ENCODE results near the gene HOXB4. TPM values are rescaled to one million over a fixed set of nuclear protein-coding genes. Genes with fewer than 3 reads are reported as not detected.

The HOXB4 gene
- total RNA-seq, 2 donors from 2014 or later: 0.41 to 1.1 TPM

DNA sequence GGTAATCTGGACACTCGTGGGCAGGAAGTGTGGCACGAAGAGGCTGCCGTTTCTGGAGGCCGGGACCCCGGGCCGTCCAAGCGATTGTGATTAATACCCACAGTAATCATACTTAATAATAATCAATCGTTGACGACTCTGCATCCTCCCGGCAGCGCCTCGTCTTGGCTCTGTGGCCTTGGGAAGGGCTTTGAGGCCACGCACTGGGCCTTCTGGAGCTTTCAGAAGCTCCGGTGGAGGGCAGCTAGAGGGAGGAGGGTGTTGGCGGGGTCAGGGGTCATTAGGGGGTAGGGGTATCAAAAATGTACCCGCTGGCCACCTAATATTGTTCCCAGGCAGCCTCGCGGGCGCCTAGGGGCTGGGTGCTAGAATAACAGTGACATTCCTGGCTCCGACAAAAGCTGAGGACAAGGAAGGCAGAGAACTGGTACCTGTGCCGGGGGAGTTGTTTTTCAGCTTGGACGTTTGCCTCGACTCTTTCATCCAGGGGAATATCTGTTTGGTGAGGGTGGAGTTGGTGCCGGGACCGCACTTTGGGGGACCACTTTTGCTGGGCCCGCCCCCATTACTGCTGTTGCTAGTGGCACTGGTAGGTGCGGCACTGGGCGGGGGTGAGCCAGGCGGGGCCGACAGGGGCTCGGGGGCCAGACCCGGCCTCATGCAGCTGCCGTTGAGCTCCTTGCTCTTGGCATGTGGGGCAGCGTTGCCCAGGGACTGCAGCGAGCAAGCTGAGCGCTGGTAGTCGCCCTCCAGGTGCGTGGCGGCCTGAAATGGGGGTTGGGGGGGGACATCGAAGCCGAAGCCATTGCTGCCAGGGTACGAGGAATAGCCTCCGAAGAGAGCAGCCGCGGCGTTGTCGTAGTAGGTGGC, 26.3 kb downstream of the HOXB4 start:
- Histone ChIP-seq H3K27me3 (replicated peaks; ENCODE audit: insufficient read depth) (no peaks in the 10 kb centered on the region), H3K4me3 (no peak overlapping the region), H3K9me3 (no peaks in the 10 kb centered on the region), H3K4me1 (replicated peaks) (no peaks in the 10 kb centered on the region), H3K27ac (no peak overlapping the region), H3K36me3 (no peaks in the 10 kb centered on the region)
- intact Hi-C loops (cut with DNase I): no loop called here
- DNase-seq (ENCODE audit: low spot score): no peak
- TF ChIP-seq, protein P1, sequence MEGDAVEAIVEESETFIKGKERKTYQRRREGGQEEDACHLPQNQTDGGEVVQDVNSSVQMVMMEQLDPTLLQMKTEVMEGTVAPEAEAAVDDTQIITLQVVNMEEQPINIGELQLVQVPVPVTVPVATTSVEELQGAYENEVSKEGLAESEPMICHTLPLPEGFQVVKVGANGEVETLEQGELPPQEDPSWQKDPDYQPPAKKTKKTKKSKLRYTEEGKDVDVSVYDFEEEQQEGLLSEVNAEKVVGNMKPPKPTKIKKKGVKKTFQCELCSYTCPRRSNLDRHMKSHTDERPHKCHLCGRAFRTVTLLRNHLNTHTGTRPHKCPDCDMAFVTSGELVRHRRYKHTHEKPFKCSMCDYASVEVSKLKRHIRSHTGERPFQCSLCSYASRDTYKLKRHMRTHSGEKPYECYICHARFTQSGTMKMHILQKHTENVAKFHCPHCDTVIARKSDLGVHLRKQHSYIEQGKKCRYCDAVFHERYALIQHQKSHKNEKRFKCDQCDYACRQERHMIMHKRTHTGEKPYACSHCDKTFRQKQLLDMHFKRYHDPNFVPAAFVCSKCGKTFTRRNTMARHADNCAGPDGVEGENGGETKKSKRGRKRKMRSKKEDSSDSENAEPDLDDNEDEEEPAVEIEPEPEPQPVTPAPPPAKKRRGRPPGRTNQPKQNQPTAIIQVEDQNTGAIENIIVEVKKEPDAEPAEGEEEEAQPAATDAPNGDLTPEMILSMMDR (IDR thresholded peaks at IDR 0.05): no peak
- TF ChIP-seq POLR2A (IDR thresholded peaks at IDR 0.05) (no peak), POLR2AphosphoS5 (IDR thresholded peaks at IDR 0.05) (no peak)
- WGBS: 87% methylated on average over 47 of the region's 47 CpGs

DNA sequence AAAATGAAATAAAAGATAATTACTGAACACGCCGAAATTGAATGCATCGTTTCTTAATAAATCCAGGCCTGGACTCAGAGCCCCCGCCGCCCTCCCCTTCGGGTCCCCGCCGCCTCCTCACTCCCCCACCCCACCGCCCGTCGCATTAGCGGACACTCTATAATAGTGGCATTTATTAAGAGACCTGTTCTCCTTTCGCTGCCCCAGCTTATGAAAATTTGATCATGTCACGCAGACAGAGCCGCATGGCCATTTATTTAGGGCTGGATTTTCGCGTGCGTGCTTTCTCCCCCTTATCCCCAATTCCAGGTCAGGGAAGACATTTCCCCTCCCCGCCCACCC, 27.0 kb downstream of the HOXB4 start:
- no peak overlapping the region for H3K4me3 ChIP-seq
- no peaks in the 10 kb centered on the region for H3K27me3 ChIP-seq (replicated peaks; ENCODE audit: insufficient read depth)
- WGBS: 90% methylated on average over 19 of the region's 19 CpGs
- DNase-seq (ENCODE audit: low spot score): no peak
- intact Hi-C loops (cut with DNase I): no loop called here
- H3K4me1 ChIP-seq (replicated peaks): no peaks in the 10 kb centered on the region
- TF ChIP-seq, protein P1 (IDR thresholded peaks at IDR 0.05): no peak
- TF ChIP-seq POLR2A (IDR thresholded peaks at IDR 0.05) (no peak), POLR2AphosphoS5 (IDR thresholded peaks at IDR 0.05) (no peak)
- no peaks in the 10 kb centered on the region for H3K9me3 ChIP-seq
- no peaks in the 10 kb centered on the region for H3K36me3 ChIP-seq
- no peak overlapping the region for H3K27ac ChIP-seq

DNA sequence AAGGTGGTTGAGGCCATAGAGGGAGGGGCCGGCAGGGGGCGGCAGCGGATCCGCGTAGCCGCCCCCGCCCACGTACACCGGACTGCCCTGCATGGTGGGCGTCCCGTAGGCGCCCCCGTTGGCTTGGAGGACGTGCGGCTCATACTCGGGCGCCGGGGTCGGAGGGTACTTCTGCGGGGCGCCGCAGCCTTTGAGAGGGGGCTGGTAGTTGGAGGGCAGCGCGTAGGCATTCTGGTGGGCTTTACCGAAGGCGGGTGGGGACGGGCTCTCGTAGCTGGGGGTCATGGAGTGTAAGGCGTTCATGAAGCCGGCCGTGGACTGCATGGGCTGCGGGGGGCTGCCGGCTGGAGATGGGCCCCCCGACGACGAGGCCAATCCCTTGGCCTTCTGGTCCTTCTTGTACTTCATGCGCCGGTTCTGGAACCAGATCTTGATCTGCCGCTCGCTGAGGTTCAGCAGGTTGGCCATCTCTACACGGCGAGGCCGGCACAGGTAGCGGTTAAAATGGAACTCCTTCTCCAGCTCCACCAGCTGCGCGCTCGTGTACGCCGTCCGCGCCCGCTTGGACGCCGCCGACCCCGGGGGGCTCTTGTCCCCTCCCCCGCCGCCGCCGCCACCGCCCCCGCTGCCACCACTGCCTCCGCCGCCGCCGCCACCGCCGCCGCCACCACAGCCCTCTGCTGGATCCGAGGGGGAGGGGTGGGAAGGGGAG, 27.5 kb downstream of the HOXB4 start:
- no peak overlapping the region for H3K4me3 ChIP-seq
- intact Hi-C loops (cut with DNase I): no loop called here
- no peaks in the 10 kb centered on the region for H3K9me3 ChIP-seq
- no peaks in the 10 kb centered on the region for H3K27me3 ChIP-seq (replicated peaks; ENCODE audit: insufficient read depth)
- no peaks in the 10 kb centered on the region for H3K36me3 ChIP-seq
- TF ChIP-seq, protein P1 (IDR thresholded peaks at IDR 0.05): no peak
- no peak for TF ChIP-seq POLR2A (IDR thresholded peaks at IDR 0.05)
- no peak for TF ChIP-seq POLR2AphosphoS5 (IDR thresholded peaks at IDR 0.05)
- no peak overlapping the region for H3K27ac ChIP-seq
- no peak for DNase-seq (ENCODE audit: low spot score)
- no peaks in the 10 kb centered on the region for H3K4me1 ChIP-seq (replicated peaks)
- 84% methylated on average over 70 of the region's 70 CpGs for WGBS

DNA sequence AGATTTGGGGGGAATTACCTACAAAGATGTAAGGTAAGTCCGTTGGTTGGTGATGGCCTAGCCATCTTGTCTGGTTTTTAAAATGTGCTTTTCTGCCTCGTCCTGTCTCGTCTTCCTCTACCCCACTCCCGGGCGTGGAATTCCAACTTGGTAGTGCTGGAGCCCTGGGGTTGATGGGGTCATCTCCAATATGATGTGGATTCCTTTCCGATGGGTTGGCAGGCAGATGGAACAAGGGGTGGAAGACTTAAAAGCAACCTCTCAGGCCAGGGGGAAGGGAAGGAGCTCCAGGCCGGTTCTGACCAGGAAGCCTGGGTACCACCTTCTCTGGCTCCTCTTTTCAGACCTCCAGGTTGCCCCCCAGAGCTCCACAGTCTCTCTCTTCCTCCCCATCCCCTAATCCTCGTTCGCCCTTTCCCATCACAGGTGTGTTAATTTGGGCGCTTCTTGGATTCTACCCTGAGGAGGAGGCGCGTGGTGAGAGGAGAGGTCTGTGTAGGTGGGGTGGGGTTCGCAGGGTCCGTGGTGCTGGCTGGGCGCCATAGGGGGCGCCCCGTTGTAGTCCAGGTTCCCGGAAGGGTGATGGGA, 28.1 kb downstream of the HOXB4 start:
- H3K27ac ChIP-seq: no peak overlapping the region
- H3K4me1 ChIP-seq (replicated peaks): no peaks in the 10 kb centered on the region
- 86% methylated on average over 18 of the region's 18 CpGs for WGBS
- no peaks in the 10 kb centered on the region for H3K27me3 ChIP-seq (replicated peaks; ENCODE audit: insufficient read depth)
- no peaks in the 10 kb centered on the region for H3K9me3 ChIP-seq
- no peak overlapping the region for H3K4me3 ChIP-seq
- intact Hi-C loops (cut with DNase I): no loop called here
- TF ChIP-seq, protein P1 (IDR thresholded peaks at IDR 0.05): no peak
- TF ChIP-seq POLR2A (IDR thresholded peaks at IDR 0.05) (no peak), POLR2AphosphoS5 (IDR thresholded peaks at IDR 0.05) (no peak)
- DNase-seq (ENCODE audit: low spot score): no peak
- H3K36me3 ChIP-seq: no peaks in the 10 kb centered on the region

Measured in prostate gland (tissue), 2 donors.